ENCODE measurements around the gene TNFSF11.
"Not testable (repeated sequence)": the region's sequence is repeated elsewhere in the genome, so short reads cannot be mapped to it uniquely, and the experiment has no call there.

TNFSF11 gene

GRCh38 chr13:42574011-42574410 lies at the start of gene TNFSF11:
Gene TNFSF11 (plus strand): TSS chr13:42574152. CDS start chr13:42574304, 152 bp downstream.
- DNase-seq, result no peak

- DNase-seq, result no peak
Observed at GRCh38 chr13:42524487-42525034, 49.4 kb upstream of the TNFSF11 start.

- DNase-seq, result no peak
Observed at GRCh38 chr13:42525035-42525504, 48.9 kb upstream of the TNFSF11 start.

GRCh38 chr13:42526276-42526675 lies 47.7 kb upstream of the TNFSF11 start:
- DNase-seq, result no peak

- DNase-seq, result no peak
Observed at GRCh38 chr13:42526804-42527203, 47.1 kb upstream of the TNFSF11 start.

- DNase-seq, result no peak
Observed at GRCh38 chr13:42532561-42533335, 41.2 kb upstream of the TNFSF11 start.

- no peak for DNase-seq
Observed at GRCh38 chr13:42533336-42533591, 40.7 kb upstream of the TNFSF11 start.

- no peak for DNase-seq
Observed at GRCh38 chr13:42534785-42535184, 39.2 kb upstream of the TNFSF11 start.

- DNase-seq, result no peak
Observed at GRCh38 chr13:42538996-42539395, 35.0 kb upstream of the TNFSF11 start.

- no peak for DNase-seq
Observed at GRCh38 chr13:42539670-42540069, 34.3 kb upstream of the TNFSF11 start.

GRCh38 chr13:42543215-42543797 lies 30.6 kb upstream of the TNFSF11 start:
- DNase-seq, result no peak

- no peak for DNase-seq
Observed at GRCh38 chr13:42544246-42544926, 29.6 kb upstream of the TNFSF11 start.

- no peak for DNase-seq
Observed at GRCh38 chr13:42545842-42546241, 28.1 kb upstream of the TNFSF11 start.

- no peak for DNase-seq
Observed at GRCh38 chr13:42547612-42548011, 26.3 kb upstream of the TNFSF11 start.

- DNase-seq, result no peak
Observed at GRCh38 chr13:42548731-42549551, 25.0 kb upstream of the TNFSF11 start.

- DNase-seq, result no peak
Observed at GRCh38 chr13:42549552-42549936, 24.4 kb upstream of the TNFSF11 start.

- no peak for DNase-seq
Observed at GRCh38 chr13:42551611-42552010, 22.3 kb upstream of the TNFSF11 start.

GRCh38 chr13:42553098-42554046 lies 20.6 kb upstream of the TNFSF11 start:
- no peak for DNase-seq

- DNase-seq, result no peak
Observed at GRCh38 chr13:42559057-42559456, 14.9 kb upstream of the TNFSF11 start.

- DNase-seq, result not testable (repeated sequence)
Observed at GRCh38 chr13:42559573-42560218, 14.3 kb upstream of the TNFSF11 start.

GRCh38 chr13:42560320-42560719 lies 13.6 kb upstream of the TNFSF11 start:
- not testable (repeated sequence) for DNase-seq
